ENCODE measurements around the gene LRRK1. TPM values are rescaled to one million over a fixed set of nuclear protein-coding genes. Genes with fewer than 3 reads are reported as not detected.

The LRRK1 gene
- total RNA-seq, 4 donors from 2014 or later, result 2.6 to 36.6 (median 13.1) TPM

DNA sequence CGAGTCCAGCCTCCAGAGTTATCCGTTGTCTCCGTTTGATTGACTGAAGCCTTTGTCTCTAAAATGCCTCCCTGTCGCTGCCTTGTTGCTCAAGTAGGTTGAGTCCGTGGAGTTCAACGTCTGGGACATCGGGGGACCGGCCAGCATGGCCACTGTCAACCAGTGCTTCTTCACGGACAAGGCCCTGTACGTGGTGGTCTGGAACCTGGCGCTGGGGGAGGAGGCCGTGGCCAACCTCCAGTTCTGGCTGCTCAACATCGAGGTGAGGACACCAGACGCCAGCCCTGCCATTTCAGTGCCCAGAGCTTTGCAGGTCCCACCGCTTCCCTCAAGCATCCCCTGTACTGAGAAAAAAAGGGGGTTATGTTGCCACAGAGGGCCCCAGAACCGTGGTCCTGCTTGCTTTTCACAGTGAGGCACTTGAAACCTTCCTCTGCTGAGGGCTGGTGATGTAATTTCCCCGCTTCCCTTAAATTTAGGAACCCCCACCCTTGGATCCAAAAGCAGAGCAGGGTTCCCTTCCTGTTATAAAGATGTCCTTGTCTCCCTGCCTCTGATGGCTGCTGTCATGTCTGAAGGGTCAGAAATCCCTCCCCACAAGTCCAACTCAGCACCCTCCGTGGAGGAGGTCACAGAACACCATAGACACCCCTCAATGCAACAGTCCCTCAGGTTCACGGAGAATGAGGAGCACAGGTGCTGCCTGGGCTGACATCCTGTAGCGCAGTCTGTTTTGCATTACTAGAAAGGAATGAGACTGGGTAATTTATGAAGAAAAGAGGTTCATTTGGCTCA is 105.7 kb downstream of the LRRK1 start:
- Histone ChIP-seq H3K27me3 (no peaks in the 10 kb centered on the region), H3K27ac (peak overlapping the region; percentile 73 to 75), H3K9me3 (no peaks in the 10 kb centered on the region), H3K36me3 (no peaks in the 10 kb centered on the region), H3K4me1 (no peaks in the 10 kb centered on the region), H3K4me3 (no peak overlapping the region)
- intact Hi-C loops (cut with DNase I; ENCODE audit: low total_unique reads), result no loop called here
- peak in 1 of 2 donors; percentile 13 for DNase-seq
- TF ChIP-seq CTCF (IDR thresholded peaks at IDR 0.05) (no peak), POLR2A (IDR thresholded peaks at IDR 0.05) (no peak)

GRCh38 chr15:101025501-101025885 is 106.3 kb downstream of the LRRK1 start:
- no peaks in the 10 kb centered on the region for H3K4me1 ChIP-seq
- intact Hi-C loops (cut with DNase I; ENCODE audit: low total_unique reads), result no loop called here
- no peak for TF ChIP-seq CTCF (IDR thresholded peaks at IDR 0.05)
- no peak for TF ChIP-seq POLR2A (IDR thresholded peaks at IDR 0.05)
- no peak overlapping the region for H3K27ac ChIP-seq
- no peaks in the 10 kb centered on the region for H3K36me3 ChIP-seq
- H3K9me3 ChIP-seq, result no peaks in the 10 kb centered on the region
- no peak overlapping the region for H3K4me3 ChIP-seq
- DNase-seq, result peak in 1 of 2 donors; percentile 5
- no peaks in the 10 kb centered on the region for H3K27me3 ChIP-seq

GRCh38 chr15:101025896-101026631 is 106.9 kb downstream of the LRRK1 start:
- no peaks in the 10 kb centered on the region for H3K9me3 ChIP-seq
- no peaks in the 10 kb centered on the region for H3K27me3 ChIP-seq
- no peaks in the 10 kb centered on the region for H3K36me3 ChIP-seq
- DNase-seq, result peak in 1 of 2 donors; percentile 12
- TF ChIP-seq POLR2A (IDR thresholded peaks at IDR 0.05) (no peak), CTCF (IDR thresholded peaks at IDR 0.05) (no peak)
- no peak overlapping the region for H3K4me3 ChIP-seq
- no peaks in the 10 kb centered on the region for H3K4me1 ChIP-seq
- no peak overlapping the region for H3K27ac ChIP-seq
- intact Hi-C loops (cut with DNase I; ENCODE audit: low total_unique reads), result no loop called here

DNA sequence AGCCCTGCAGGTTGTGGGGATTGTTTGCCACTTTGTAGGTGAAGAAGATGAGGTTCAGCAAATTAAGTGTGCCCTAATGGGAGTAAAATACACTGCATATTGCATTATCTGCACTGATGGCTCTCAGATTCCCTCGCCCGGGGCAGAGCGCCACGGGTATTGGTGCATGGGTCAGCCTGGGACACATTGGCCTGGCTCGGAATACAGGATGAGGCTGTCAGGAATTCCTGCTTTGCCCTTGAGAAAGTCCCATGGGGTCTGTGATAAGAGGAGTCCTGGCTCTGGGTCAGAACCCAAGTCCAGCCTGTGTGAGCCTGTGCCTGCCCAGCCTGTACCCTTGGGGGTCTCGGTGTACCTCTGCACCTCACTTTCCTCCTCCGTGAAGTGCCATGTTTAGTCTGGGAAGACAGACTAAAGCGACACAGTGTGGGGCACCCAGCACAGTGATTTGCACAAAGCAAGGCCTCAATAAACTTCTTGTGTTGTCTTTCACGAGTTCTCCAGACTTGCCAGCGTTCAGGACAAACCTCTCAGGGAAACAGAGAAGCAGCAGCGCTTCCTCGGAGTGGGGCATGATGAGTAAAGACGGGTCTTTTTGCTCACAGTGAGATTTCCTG is 107.6 kb downstream of the LRRK1 start:
- no peaks in the 10 kb centered on the region for H3K4me1 ChIP-seq
- H3K9me3 ChIP-seq, result no peaks in the 10 kb centered on the region
- no peaks in the 10 kb centered on the region for H3K27me3 ChIP-seq
- no peak overlapping the region for H3K27ac ChIP-seq
- DNase-seq, result peak in 1 of 2 donors; percentile 13
- no peak for TF ChIP-seq POLR2A (IDR thresholded peaks at IDR 0.05)
- no peak for TF ChIP-seq CTCF (IDR thresholded peaks at IDR 0.05)
- intact Hi-C loops (cut with DNase I; ENCODE audit: low total_unique reads), result no loop called here
- no peak overlapping the region for H3K4me3 ChIP-seq
- H3K36me3 ChIP-seq, result no peaks in the 10 kb centered on the region

All from uterus (tissue), 4 donors.